Hindlimb muscle (tissue), 1 donor: ENCODE measurements around the gene B3GAT1. TPM values are rescaled to one million over a fixed set of nuclear protein-coding genes. Genes with fewer than 3 reads are reported as not detected.

ENCODE experiments used
- DNase-seq: peaks from one replicate; pipeline ENCODE4 v3.0.0-alpha.2; 2013
- polyA plus RNA-seq: library from polyadenylated mRNA; unstranded; fragments of 120-200 nt; gene quantifications from one replicate; pipeline ENCODE4 v1.2.1, GENCODE V29; 2013; ENCODE audit not compliant: insufficient read length

B3GAT1 gene
- polyA plus RNA-seq, 1 donor = 0.10 TPM

DNA sequence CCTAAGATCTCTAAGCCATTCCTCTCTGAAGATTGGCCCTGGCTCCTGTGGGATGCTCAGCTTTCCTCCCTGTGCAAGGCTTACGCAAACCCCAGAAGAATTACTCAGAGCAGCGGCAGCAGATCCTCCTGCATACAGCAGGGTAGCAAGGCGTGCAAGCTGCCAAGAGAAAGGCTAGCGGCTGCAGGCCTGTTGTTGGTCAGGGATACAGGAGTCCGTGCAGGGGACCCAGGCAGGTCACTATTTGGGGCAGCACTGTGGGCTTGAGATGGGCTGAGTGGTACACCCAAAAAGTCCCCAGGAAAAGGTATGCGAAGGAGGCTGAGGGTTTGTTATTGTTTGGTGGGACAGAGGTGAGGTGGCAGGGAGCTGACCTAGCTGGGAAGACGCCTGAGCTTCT, 78.7 kb downstream of the B3GAT1 start:
- no peak for DNase-seq

GRCh38 chr11:134332782-134333181, 79.3 kb downstream of the B3GAT1 start:
- no peak for DNase-seq

DNA sequence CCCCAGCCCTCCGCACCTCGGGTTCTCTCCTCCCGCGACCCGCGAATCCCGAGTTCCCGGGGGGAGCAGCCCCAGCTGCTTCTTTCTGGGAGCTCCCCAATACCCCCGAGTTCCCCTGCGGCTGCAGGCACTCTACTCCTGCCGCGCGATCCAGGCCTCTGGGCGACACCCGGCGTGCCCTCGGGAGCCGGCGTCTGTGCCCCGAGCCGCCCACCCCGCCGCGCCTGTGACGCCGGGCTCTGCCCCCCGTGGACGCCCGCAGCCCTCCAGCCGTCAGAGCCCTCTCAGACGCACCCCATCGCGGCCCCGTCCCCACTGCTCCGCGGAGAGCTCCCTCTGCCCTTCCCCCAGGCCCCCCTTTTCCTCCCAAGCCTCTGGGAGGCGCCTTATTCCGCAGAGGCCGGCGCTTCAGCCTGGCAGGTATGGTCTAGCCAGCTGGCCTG, 79.8 kb downstream of the B3GAT1 start:
- DNase-seq = no peak

GRCh38 chr11:134331354-134332188, 80.5 kb downstream of the B3GAT1 start, which contains the start of gene GLB1L2:
Gene GLB1L2 (plus strand): TSS chr11:134331988. CDS start chr11:134332062, 74 bp downstream.
- DNase-seq = peak; percentile 49

DNA sequence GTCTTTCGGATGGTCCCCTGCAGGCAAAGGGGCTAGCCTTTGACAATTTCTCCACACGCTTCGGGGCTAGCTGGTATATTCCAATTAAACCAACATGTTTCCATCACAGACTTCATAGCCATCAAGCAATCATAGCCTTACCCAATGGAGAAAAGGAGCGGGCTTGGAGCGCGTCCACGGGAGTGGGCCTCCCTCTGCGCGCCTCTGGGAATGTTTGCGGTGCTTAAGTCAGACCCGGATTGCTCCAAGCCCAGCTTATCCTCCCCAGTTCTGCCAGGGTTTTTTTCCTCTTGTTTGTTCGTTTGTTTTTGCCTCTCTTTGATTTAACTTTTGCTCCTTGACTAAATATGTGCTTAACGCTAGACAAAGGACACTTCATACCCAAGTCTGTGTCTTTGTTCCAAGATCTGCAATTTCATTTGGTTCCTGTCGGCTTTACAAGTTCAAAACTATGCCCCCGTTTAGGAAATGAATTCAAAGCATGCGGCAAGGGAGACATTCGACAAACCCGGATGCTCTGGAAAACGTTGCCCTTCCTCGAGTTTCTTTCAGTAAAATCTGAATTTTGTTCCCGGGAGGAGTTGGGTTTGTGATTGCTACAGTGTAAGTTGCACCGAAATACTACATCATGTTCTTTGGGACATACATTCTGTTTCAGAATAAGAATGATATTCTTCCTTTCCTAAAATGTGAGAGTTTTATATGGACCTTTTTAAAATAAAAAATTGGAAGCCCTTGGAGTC, 81.3 kb downstream of the B3GAT1 start:
- no peak for DNase-seq

Other genes starting within 250 kb of the B3GAT1 start
- 13.9 TPM for gene NCAPD3, start 188.3 kb downstream of the B3GAT1 start, polyA plus RNA-seq
- gene VPS26B, start 187.6 kb downstream of the B3GAT1 start, polyA plus RNA-seq = 29.0 TPM
- gene THYN1, start 158.9 kb downstream of the B3GAT1 start, polyA plus RNA-seq = 31.9 TPM
- gene ACAD8, start 158.7 kb downstream of the B3GAT1 start, polyA plus RNA-seq = 22.1 TPM
- gene GLB1L3, start 135.9 kb downstream of the B3GAT1 start, polyA plus RNA-seq = 0.10 TPM
- 0.28 TPM for gene GLB1L2, start 80.3 kb downstream of the B3GAT1 start, polyA plus RNA-seq